Vagina (tissue), 2 donors: ENCODE results near the gene TNNC2. TPM values are rescaled to one million over a fixed set of nuclear protein-coding genes. Genes with fewer than 3 reads are reported as not detected.

Experiments
- DNase-seq, 2 donors: peaks; one replicate each; pipeline ENCODE4 v3.0.0-alpha.2; 2017; ENCODE audit errors: extremely low spot score in 2 of 2
- H3K27ac ChIP-seq: fragments of 200-600 bp; sonication (generic); one replicate; pipeline ENCODE4 v1.5.1; 2019
- H3K27me3 ChIP-seq: fragments of 200-600 bp; sonication (generic); one replicate; pipeline ENCODE4 v1.5.1; 2019
- H3K36me3 ChIP-seq, 2 donors: fragments of 200-600 bp; sonication (generic); one replicate each; pipeline ENCODE4 v1.5.1; 2017 to 2019
- H3K4me1 ChIP-seq: fragments of 200-600 bp; sonication (generic); one replicate; pipeline ENCODE4 v1.5.1; 2019
- H3K4me3 ChIP-seq, 2 donors: fragments of 200-600 bp; sonication (generic); 1 replicate in 1 of 2; 2 replicates in 1 of 2; pipeline ENCODE4 v1.5.1; 2016 to 2019
- H3K9me3 ChIP-seq: fragments of 200-600 bp; sonication (generic); one replicate; pipeline ENCODE4 v1.5.1; 2019
- POLR2A ChIP-seq, 2 donors: fragments of 450-650 bp; IDR thresholded peaks; one replicate each; pipeline ENCODE4 v1.6.1; 2017; ENCODE audit warnings: antibody characterized with exemption in 2 of 2, mild to moderate bottlenecking in 2 of 2, moderate library complexity in 2 of 2
- POLR2AphosphoS5 ChIP-seq, 2 donors: sonication (generic); formaldehyde crosslinking; IDR thresholded peaks; one replicate each; pipeline ENCODE4 v1.9.0; 2017; ENCODE audit warnings: antibody characterized with exemption in 2 of 2, mild to moderate bottlenecking in 2 of 2, low read depth in 1 of 2; ENCODE audit not compliant: insufficient read depth in 1 of 2
- intact Hi-C: fragments of 100-400 bp; cut with DNase I; formaldehyde crosslinking; loops from one replicate; pipeline ENCODE4 v1.15.1; 2023
- total RNA-seq: library from RNA; depleted of rRNA; stranded (reverse); fragments of >200 nt; gene quantifications from one replicate; pipeline ENCODE4 v1.2.3, GENCODE V29; 2016
- TF ChIP-seq, protein P1 (sequence below), 3 experiments: fragments of 450-650 bp in 2 of 3; fragments of 200-600 bp in 1 of 3; sonication (generic) in 1 of 3; IDR thresholded peaks; one replicate each; pipeline ENCODE4 v1.5.1; 2017 to 2019; ENCODE audit warnings: antibody characterized with exemption in 3 of 3, mild to moderate bottlenecking in 2 of 3, moderate library complexity in 2 of 3

The TNNC2 gene
- total RNA-seq, 1 donor from 2014 or later: not detected

DNA sequence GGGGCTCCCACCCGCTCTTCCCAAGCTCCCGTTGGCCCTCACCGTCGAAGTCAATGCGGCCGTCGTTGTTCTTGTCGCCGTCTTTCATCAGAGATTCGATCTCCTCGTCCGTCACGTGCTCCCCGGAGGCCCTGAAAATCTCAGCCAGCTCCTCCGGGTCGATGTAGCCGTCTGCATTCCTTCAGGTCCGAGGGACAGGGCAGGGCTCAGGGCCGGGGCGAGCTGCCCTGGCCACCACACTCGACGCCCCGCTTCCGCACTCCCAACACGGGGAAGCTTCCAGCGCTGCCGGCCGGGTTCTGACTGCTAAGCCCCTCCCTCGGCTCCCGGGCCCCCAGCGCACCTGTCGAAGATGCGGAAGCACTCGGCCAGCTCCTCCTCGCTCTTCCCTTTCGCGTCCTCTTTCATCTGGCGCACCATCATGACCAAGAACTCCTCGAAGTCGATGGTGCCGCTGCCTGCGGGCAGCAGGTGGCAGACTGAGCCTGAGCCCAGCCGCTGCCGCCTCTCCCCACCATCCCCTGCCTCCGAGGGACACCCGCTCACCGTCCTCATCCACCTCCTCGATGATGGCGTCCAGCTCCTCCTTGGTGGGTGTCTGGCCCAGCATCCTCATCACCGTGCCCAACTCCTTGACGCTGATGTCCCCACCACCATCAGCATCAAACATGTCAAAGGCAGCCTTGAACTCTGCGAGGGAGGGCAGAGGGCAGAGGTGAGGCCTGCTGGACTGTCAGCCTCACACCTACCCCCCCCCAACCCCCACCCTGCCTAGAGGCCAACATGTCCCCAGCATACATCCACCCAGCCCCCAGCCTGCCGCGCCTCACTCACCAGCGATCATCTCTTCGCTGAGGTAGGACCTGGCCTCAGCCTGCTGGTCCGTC, 2.9 kb downstream of the TNNC2 start:
- no peak for DNase-seq
- no peaks in the 10 kb centered on the region for H3K9me3 ChIP-seq
- TF ChIP-seq, protein P1, sequence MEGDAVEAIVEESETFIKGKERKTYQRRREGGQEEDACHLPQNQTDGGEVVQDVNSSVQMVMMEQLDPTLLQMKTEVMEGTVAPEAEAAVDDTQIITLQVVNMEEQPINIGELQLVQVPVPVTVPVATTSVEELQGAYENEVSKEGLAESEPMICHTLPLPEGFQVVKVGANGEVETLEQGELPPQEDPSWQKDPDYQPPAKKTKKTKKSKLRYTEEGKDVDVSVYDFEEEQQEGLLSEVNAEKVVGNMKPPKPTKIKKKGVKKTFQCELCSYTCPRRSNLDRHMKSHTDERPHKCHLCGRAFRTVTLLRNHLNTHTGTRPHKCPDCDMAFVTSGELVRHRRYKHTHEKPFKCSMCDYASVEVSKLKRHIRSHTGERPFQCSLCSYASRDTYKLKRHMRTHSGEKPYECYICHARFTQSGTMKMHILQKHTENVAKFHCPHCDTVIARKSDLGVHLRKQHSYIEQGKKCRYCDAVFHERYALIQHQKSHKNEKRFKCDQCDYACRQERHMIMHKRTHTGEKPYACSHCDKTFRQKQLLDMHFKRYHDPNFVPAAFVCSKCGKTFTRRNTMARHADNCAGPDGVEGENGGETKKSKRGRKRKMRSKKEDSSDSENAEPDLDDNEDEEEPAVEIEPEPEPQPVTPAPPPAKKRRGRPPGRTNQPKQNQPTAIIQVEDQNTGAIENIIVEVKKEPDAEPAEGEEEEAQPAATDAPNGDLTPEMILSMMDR (IDR thresholded peaks at IDR 0.05): peak in 1 of 3 experiments; percentile 5
- no peak for TF ChIP-seq POLR2AphosphoS5 (IDR thresholded peaks at IDR 0.05; ENCODE audit: insufficient read depth in 1 of 2, low read depth in 1 of 2)
- no peak for TF ChIP-seq POLR2A (IDR thresholded peaks at IDR 0.05)
- intact Hi-C loops: no loop called here
- H3K4me3 ChIP-seq: peak overlapping the region; percentile 10 to 26
- no peaks in the 10 kb centered on the region for H3K36me3 ChIP-seq
- peak overlapping the region; percentile 54 for H3K27ac ChIP-seq
- H3K4me1 ChIP-seq: peaks cover 47% of the 10 kb centered on the region
- H3K27me3 ChIP-seq: no peaks in the 10 kb centered on the region

DNA sequence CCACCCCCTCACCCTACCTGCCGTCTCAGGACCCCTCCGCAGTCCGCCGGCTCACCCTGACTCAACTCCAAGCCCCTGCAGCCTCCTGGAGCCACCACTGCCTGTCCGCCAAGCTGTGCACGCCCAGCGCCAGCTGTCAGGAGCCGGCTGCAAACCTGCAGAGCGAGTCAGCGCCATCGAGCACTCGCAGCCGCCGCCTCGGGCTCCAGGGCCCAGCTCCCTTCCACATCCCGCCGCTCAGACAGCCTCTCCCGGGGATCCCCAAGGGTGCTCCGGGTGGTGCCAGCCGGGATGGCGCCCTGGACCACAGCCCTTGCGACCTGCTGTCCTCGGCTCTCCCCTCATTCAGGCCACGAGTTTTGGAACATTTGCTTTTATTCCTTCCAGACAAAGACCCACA, 4.3 kb downstream of the TNNC2 start:
- peak overlapping the region; percentile 20 to 25 for H3K4me3 ChIP-seq
- DNase-seq: no peak
- no peaks in the 10 kb centered on the region for H3K27me3 ChIP-seq
- peak overlapping the region; percentile 36 for H3K27ac ChIP-seq
- TF ChIP-seq POLR2A (IDR thresholded peaks at IDR 0.05) (no peak), POLR2AphosphoS5 (IDR thresholded peaks at IDR 0.05; ENCODE audit: insufficient read depth in 1 of 2, low read depth in 1 of 2) (no peak)
- TF ChIP-seq, protein P1 (IDR thresholded peaks at IDR 0.05): no peak
- H3K4me1 ChIP-seq: peaks cover 40% of the 10 kb centered on the region
- no peaks in the 10 kb centered on the region for H3K36me3 ChIP-seq
- intact Hi-C loops: no loop called here
- H3K9me3 ChIP-seq: no peaks in the 10 kb centered on the region

DNA sequence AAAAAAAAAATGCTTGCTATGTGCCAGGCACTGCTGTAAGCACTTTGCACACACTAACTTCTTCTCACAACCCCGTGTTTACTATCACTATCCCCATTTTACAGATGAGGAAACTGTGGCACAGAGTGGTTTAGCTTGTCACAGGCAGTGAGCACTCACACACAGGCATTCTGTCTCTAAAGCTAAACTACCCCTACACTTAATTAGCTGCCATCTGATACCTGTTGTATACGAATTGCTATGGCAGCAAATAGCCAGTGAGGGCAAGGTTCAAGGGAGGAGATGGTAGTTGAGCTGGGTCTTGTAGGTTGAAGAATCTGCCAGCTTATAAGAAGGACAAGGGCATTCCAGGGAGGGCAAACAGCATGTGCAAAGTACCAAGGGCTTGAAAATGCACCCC, 5.2 kb downstream of the TNNC2 start:
- H3K27me3 ChIP-seq: no peaks in the 10 kb centered on the region
- peaks cover 38% of the 10 kb centered on the region for H3K4me1 ChIP-seq
- H3K36me3 ChIP-seq: no peaks in the 10 kb centered on the region
- intact Hi-C loops: no loop called here
- TF ChIP-seq POLR2A (IDR thresholded peaks at IDR 0.05): no peak
- TF ChIP-seq POLR2AphosphoS5 (IDR thresholded peaks at IDR 0.05; ENCODE audit: insufficient read depth in 1 of 2, low read depth in 1 of 2): no peak
- TF ChIP-seq, protein P1 (IDR thresholded peaks at IDR 0.05): no peak
- H3K9me3 ChIP-seq: no peaks in the 10 kb centered on the region
- DNase-seq: no peak
- no peak overlapping the region for H3K27ac ChIP-seq
- H3K4me3 ChIP-seq: no peak overlapping the region

DNA sequence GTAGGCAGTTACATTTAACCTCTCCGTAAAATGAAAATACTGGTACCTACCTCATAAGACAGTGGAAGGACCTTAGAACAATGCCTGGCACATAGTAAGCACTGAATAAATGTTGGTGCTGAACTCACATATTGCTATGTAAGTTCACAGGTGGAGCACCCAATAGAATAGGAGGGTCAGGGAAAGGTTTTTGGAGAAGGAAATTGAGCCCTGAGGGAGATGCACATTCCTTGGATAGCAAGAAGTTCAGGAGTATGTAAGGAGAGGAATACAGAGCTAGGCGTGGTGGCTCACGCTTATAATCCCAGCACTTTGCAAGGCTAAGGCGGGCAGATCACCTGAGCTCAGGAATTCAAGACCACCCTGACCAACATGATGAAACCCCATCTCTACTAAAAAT, 7.6 kb downstream of the TNNC2 start:
- H3K4me3 ChIP-seq: no peak overlapping the region
- intact Hi-C loops: loop anchor here (10.0 kb wide), 2 partner anchors 65 to 145 kb away; partner anchors contain the start of genes SPATA25 and ZSWIM1
- TF ChIP-seq, protein P1 (IDR thresholded peaks at IDR 0.05): no peak
- no peak for TF ChIP-seq POLR2AphosphoS5 (IDR thresholded peaks at IDR 0.05; ENCODE audit: insufficient read depth in 1 of 2, low read depth in 1 of 2)
- TF ChIP-seq POLR2A (IDR thresholded peaks at IDR 0.05): no peak
- H3K36me3 ChIP-seq: no peaks in the 10 kb centered on the region
- DNase-seq: no peak
- H3K9me3 ChIP-seq: no peaks in the 10 kb centered on the region
- no peak overlapping the region for H3K27ac ChIP-seq
- H3K4me1 ChIP-seq: peaks cover 28% of the 10 kb centered on the region
- no peaks in the 10 kb centered on the region for H3K27me3 ChIP-seq

DNA sequence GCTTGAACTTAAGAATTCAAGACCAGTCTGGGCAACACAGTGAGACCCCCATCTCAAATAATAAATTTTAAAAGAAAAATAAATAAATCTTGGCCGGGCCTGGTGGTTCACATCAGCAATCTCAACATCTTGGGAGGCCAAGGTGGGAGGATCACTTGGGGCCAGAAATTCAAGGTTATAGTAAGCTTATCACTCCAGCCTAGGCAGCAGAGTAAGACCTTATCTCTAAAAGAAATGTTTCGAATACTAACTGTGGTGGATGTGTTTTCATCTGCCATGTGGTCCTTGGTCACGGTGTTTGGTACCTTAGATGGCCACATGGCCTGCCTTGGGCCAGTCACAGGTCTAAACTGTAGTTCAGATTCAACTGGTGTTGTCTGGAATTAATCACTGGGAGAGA, 8.9 kb downstream of the TNNC2 start:
- Histone ChIP-seq H3K36me3 (no peaks in the 10 kb centered on the region), H3K4me3 (no peak overlapping the region), H3K9me3 (no peaks in the 10 kb centered on the region), H3K27ac (peak overlapping the region; percentile 62), H3K27me3 (no peaks in the 10 kb centered on the region), H3K4me1 (peaks cover 15% of the 10 kb centered on the region)
- intact Hi-C loops: loop anchor here (10.0 kb wide), 2 partner anchors 67 to 147 kb away; partner anchors contain the start of genes SPATA25 and ZSWIM1
- no peak for DNase-seq
- TF ChIP-seq POLR2AphosphoS5 (IDR thresholded peaks at IDR 0.05; ENCODE audit: insufficient read depth in 1 of 2, low read depth in 1 of 2): no peak
- TF ChIP-seq, protein P1 (IDR thresholded peaks at IDR 0.05): no peak
- TF ChIP-seq POLR2A (IDR thresholded peaks at IDR 0.05): no peak
